ENCODE measurements around the gene BPTF.
"Not testable (repeated sequence)": the region's sequence is repeated elsewhere in the genome, so short reads cannot be mapped to it uniquely, and the experiment has no call there.

The BPTF gene
- 259 to 261 reads per million in 2 donors for total RNA-seq

GRCh38 chr17:67824735-67825626 is at the start of gene BPTF:
Gene BPTF, plus strand, starts transcription at chr17:67825503. Its CDS starts 222 bp downstream, at chr17:67825725.
- DNase-seq: peak; percentile 86

GRCh38 chr17:67779098-67779672 is 46.1 kb upstream of the BPTF start:
- no peak for DNase-seq

DNA sequence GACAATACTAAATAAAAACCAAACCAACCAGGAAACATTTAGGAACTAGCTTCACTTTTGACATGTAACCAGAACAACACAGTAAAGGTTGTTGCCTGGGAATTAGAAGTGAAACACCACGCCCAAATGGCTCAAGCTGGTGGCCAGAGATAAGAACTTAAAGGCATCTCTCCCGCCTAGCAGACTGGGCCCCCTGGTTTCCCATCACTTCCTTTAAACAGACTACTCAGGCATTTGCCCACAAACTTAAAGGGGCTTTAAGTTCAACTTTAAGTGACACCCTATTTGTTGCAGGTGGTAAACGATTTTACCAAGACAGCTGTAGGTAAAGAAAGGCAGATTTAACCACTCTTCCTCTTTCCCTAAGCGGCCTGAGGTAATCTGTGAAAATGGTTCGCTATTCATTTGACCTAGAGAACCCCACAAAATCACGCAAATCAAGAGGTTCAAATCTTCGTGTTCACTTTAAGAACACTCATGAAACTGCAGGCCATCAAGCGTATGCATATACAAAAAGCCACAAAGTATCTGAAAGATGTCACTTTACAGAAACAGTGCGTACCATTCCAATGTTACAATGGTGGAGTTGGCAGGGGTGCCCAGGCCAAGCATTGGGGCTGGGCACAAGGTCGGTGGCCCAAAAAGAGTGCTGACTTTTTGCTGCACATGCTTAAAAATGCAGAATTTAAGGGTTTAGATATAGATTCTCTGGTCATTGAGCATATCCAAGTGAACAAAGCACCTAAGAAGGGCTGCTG is 40.8 kb upstream of the BPTF start:
- no peak for DNase-seq

- DNase-seq: no peak
Observed at GRCh38 chr17:67785122-67785477, 40.2 kb upstream of the BPTF start.

GRCh38 chr17:67785504-67785903 is 39.8 kb upstream of the BPTF start:
- DNase-seq: no peak

GRCh38 chr17:67800495-67800928 is 24.8 kb upstream of the BPTF start:
- no peak for DNase-seq

DNA sequence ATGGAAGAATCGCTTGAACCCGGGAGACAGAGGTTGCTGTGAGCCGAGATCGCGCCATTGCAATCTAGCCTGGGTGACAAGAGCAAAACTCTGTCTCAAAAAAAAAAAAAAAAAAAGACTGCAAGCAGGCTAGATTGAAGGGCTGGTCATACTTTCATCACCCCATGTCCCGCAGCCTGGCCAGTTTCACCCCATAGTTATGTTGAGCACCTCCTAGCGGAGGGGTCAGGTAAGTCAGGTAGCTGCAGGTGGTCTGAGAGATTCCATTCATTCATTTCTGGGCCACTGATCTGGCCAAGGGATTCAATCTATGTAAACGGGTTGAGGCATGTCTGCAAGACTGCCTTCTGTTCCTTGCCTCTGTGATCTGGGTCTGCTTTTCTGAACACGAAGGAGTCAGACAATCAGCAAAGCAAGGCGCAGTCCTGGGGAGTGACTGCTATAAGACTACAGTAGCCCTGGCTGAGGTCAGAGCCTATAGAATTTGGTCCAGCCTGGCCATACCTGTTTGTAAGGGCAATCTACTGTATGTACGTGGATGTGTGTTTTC is 23.6 kb upstream of the BPTF start:
- no peak for DNase-seq

DNA sequence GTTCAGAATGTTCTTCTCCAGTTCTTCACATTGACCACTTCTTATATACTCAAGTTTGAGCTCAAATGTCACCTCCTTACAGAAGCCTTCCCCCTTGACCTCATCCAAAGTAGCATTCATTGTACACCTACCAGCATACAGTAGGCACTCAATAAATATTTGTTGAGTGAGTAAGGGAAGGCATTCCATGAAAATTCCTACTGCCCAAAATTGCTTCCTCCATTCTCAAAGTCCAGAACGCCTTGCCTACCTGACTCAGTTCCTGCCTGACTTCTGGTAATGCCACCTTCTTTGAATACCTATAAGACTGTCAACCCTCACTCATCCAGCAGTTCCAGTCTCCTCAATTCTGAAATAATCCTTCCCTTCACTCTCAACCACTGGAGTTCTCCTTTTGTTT is 14.8 kb upstream of the BPTF start:
- DNase-seq: no peak

- DNase-seq: not testable (repeated sequence)
Observed at GRCh38 chr17:67812380-67812779, 12.9 kb upstream of the BPTF start.

DNA sequence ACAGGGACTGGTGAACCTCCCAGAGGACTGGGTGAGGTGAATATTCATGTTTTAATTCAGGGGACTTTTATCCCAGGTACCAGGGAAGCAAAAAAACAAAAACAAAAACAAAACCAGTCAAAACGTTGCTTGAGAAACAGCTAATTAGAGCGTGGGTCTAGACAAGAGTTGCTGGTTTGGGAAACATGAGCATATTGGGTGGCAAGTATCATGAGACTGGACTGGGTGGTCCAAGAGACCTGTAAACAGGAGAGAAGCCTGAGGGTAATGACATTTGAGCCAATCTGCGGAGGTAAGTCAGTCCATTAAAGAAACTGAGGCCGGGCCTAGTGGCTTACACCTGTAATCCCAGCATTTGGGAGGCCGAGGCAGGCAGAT is 11.5 kb upstream of the BPTF start:
- DNase-seq: no peak

- no peak for DNase-seq
Observed at GRCh38 chr17:67818110-67819002, 6.9 kb upstream of the BPTF start.

DNA sequence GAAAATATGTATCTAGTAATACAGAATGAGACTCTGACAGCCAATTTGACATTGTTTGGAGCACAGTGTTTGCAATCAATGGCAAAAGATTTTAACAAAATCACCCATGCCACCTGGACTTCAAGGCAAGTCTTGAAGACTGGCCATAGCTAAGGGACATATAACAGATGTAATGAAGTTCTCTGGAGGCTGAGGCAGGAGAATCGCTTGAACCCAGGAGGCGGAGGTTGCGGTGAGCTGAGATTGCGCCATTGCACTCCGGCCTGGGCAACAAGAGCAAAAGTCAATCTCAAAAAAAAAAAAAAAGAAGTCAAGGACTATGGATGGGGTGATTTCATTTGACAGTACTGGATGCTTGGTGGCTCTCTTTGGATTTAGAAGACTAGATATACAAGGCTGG is 5.6 kb upstream of the BPTF start:
- no peak for DNase-seq

GRCh38 chr17:67821871-67822367 is 3.4 kb upstream of the BPTF start:
- no peak for DNase-seq

DNA sequence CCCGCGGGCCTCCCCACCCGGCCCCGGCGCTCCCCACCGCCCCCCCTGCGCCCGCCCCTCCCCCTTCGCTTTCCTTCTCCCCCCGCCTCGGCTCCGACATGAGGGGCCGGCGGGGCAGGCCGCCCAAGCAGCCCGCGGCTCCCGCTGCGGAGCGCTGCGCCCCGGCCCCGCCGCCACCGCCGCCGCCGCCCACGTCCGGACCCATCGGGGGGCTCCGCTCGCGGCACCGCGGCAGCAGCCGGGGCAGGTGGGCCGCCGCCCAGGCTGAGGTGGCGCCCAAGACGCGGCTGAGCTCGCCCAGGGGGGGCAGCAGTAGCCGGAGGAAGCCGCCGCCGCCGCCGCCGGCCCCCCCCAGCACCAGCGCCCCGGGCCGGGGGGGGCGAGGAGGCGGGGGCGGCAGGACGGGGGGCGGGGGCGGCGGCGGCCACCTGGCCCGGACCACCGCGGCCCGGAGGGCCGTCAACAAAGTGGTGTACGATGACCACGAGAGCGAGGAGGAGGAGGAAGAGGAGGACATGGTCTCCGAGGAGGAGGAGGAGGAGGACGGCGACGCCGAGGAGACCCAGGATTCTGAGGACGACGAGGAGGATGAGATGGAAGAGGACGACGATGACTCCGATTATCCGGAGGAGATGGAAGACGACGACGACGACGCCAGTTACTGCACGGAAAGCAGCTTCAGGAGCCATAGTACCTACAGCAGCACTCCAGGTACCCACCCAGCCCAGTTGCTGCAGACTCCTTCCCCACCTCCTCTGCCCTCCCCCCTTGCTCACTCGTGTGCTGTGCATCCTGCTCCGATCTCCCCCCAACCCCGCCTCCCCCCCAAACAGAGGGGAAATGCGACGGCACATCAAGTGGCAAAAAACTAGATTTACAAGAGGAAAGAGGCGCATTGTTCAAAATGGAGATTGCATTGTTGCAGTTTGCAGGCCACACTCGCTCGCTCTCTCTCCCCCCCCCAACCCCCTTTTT is 611 bp downstream of the BPTF start:
- peak; percentile 44 for DNase-seq

GRCh38 chr17:67829331-67829730 is 4.0 kb downstream of the BPTF start:
- no peak for DNase-seq

DNA sequence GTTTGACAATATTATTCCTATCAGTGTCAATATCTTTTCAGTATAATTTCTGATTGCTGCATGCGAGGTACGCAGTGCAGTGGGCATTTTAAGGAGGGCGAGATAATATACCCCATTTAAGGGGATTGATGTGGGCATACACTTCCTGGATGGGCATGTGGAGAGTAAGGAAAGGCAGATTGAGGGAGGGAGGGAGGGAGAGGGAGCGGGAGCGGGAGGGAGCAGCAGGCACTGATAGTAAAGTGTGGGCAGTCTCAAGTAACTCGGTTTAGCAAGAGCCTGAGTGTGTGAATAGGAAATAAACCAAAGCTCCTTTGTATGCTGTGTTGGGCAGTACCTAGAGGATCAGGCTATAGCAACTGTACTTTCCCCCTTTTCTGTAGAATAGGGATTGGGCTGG is 5.1 kb downstream of the BPTF start:
- DNase-seq: no peak

- DNase-seq: no peak
Observed at GRCh38 chr17:67831268-67831667, 6.0 kb downstream of the BPTF start.

GRCh38 chr17:67833134-67833533 is 7.8 kb downstream of the BPTF start:
- DNase-seq: no peak

DNA sequence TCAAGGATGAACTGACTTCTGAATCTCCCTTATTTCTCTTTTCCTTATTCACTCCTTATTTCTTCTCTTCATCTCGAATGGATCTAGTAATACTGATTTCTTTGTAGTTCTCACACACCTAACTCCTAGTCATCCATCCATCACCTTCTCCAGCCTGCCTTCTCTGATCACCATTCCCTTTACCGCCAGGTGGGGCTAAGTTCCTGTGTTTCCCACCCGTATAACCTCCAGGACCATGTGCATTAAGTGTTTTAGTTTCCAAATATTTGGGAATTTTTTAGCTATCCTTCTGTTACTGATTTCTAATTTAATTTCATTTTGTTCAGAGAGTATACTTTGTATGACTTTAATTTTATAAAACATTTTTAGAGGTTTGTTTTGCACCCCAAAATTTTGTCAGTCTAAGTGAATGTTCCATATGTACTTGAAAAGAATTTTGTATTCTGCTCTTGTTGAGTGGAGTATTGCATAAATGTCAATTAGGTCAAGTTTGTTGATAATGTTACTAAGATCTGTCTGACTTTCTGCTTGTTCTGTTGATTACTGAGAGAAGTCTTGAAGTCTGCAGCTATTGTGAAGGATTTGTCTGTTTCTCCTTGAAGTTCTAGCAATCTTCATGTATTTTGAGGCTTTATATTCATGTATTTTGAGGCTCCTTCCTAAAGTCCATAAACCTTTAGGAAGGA is 8.8 kb downstream of the BPTF start:
- no peak for DNase-seq

GRCh38 chr17:67834634-67835033 is 9.3 kb downstream of the BPTF start:
- no peak for DNase-seq
